Measurements from ENCODE around the gene PRR33. TPM values are rescaled to one million over a fixed set of nuclear protein-coding genes. Genes with fewer than 3 reads are reported as not detected.
A peak's percentile ranks its signal among the peaks of the same experiment; 100 is the strongest.

Gene PRR33
- total and polyA plus RNA-seq, 8 donors, result not detected

DNA sequence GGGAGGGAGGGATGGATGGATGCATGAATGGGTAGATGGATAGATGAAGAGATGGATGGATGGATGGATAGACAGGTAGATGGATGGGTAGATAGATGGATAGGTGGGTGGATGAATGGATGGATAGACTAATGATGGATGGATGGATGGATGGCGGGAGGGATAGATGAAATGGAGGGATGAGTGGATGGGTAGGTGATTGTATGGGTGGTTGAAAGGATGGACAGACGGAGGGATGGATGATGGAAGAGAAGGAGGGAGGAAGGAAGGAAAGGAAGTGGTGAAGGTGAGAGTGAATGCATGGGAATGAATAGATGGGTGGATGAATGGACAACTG lies 24.1 kb upstream of the PRR33 start:
- TF ChIP-seq, protein P1, sequence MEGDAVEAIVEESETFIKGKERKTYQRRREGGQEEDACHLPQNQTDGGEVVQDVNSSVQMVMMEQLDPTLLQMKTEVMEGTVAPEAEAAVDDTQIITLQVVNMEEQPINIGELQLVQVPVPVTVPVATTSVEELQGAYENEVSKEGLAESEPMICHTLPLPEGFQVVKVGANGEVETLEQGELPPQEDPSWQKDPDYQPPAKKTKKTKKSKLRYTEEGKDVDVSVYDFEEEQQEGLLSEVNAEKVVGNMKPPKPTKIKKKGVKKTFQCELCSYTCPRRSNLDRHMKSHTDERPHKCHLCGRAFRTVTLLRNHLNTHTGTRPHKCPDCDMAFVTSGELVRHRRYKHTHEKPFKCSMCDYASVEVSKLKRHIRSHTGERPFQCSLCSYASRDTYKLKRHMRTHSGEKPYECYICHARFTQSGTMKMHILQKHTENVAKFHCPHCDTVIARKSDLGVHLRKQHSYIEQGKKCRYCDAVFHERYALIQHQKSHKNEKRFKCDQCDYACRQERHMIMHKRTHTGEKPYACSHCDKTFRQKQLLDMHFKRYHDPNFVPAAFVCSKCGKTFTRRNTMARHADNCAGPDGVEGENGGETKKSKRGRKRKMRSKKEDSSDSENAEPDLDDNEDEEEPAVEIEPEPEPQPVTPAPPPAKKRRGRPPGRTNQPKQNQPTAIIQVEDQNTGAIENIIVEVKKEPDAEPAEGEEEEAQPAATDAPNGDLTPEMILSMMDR (IDR thresholded peaks at IDR 0.05), result no peak
- WGBS, 2 donors, result 90 to 94% methylated on average over 2 of the region's 2 CpGs
- DNase-seq (no peak), FAIRE-seq (no peak), ATAC-seq (no peak)
- intact Hi-C loops (cut with DNase I), result loop anchor here (1.0 kb wide), 1 partner anchor 22 kb away; no protein-coding TSS in a partner anchor
- H3K4me3 ChIP-seq, result no peak overlapping the region
- H3K27me3 ChIP-seq, result no peaks in the 10 kb centered on the region
- no peaks in the 10 kb centered on the region for H3K4me1 ChIP-seq
- no peak overlapping the region for H3K27ac ChIP-seq
- H3K36me3 ChIP-seq, result no peaks in the 10 kb centered on the region
- H3K9me3 ChIP-seq, result no peaks in the 10 kb centered on the region

DNA sequence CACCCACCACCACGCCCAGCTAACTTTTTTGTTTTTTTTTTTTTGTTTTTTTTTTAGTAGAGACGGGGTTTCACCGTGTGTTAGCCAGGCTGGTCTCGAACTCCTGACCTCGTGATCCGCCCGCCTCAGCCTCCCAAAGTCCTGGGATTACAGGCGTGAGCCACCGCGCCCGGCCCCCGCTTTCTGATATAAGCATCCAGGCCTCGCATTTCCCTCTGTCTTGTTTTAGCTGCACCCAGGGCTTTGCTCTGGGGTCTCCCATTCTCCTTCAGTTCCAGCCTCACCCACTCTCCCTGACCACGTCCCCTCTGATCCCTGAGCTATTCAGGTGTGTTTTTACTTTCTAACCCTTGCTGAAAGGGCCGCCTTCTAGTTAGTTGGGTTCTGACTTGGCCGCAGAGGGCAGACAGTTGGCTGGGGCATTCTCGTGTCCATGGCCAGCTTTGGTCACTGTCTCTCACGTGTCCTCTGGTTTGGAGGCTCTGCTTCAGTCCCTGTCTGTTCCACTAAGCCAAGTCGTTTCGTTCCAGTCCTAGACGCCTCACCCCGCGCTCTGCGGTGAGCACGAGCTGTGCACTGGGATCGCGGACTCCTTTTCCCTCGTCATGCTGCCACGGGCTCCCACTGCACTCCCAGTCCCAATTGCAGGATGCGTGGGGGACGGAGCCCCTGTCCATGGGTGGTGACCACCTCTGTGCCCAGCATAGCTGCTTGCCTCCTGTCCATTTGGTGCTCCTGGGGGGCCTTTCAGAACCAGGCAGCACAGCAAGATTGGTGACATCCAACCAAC lies 21.8 kb upstream of the PRR33 start:
- ATAC-seq (no peak), FAIRE-seq (no peak), DNase-seq (no peak)
- H3K4me1 ChIP-seq, result no peaks in the 10 kb centered on the region
- intact Hi-C loops (cut with DNase I), result no loop called here
- no peak overlapping the region for H3K27ac ChIP-seq
- TF ChIP-seq, protein P1 (IDR thresholded peaks at IDR 0.05), result no peak
- no peak overlapping the region for H3K4me3 ChIP-seq
- WGBS, 2 donors, result 85 to 93% methylated on average over 31 of the region's 31 CpGs
- no peaks in the 10 kb centered on the region for H3K27me3 ChIP-seq
- no peaks in the 10 kb centered on the region for H3K36me3 ChIP-seq
- H3K9me3 ChIP-seq, result no peaks in the 10 kb centered on the region

DNA sequence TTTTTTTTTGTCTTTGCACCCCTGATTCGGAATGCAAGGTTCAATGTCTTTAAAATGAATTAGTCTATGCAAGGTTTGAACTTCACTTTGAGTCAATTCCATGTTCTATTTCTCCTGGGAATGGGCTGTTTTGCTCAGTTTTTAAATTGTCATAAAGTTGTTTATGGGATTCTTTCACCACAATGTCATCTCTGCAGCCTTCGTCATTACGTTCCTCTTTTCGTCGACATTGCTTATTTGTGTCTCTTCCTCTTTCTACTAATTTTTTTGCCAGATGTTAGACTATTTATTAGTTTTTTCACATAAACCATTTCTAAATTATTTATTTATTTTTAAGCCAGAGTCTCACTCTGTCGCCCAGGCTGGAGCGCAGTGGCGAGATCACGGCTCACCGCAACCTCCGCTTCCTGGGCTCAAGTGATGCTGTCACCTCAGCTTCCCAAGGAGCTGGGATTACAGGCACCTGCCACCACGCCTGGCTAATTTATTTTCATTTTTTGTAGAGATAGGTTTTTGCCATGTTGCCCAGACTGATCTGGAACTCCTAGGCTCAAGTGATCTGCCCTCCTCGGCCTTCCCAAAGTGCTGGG lies 20.7 kb upstream of the PRR33 start:
- 82 to 92% methylated on average over 13 of the region's 13 CpGs for WGBS, 2 donors
- Histone ChIP-seq H3K36me3 (no peaks in the 10 kb centered on the region), H3K9me3 (no peaks in the 10 kb centered on the region), H3K27ac (no peak overlapping the region), H3K4me3 (no peak overlapping the region), H3K27me3 (no peaks in the 10 kb centered on the region), H3K4me1 (no peaks in the 10 kb centered on the region)
- DNase-seq (no peak), FAIRE-seq (no peak), ATAC-seq (no peak)
- TF ChIP-seq, protein P1 (IDR thresholded peaks at IDR 0.05), result no peak
- intact Hi-C loops (cut with DNase I), result no loop called here

GRCh38 chr11:1909524-1909923 lies 17.8 kb upstream of the PRR33 start:
- WGBS, 2 donors, result 78 to 85% methylated on average over 7 of the region's 7 CpGs
- Histone ChIP-seq H3K4me1 (no peaks in the 10 kb centered on the region), H3K27me3 (no peaks in the 10 kb centered on the region), H3K36me3 (no peaks in the 10 kb centered on the region), H3K9me3 (no peaks in the 10 kb centered on the region), H3K4me3 (no peak overlapping the region), H3K27ac (no peak overlapping the region)
- no peak for FAIRE-seq
- TF ChIP-seq, protein P1 (IDR thresholded peaks at IDR 0.05), result no peak
- no peak for ATAC-seq
- no peak for DNase-seq
- intact Hi-C loops (cut with DNase I), result no loop called here

- H3K4me3 ChIP-seq, result no peak overlapping the region
- ATAC-seq (peak in 1 of 4 donors; percentile 23), DNase-seq (no peak), FAIRE-seq (no peak)
- H3K27me3 ChIP-seq, result no peaks in the 10 kb centered on the region
- no peaks in the 10 kb centered on the region for H3K36me3 ChIP-seq
- H3K4me1 ChIP-seq, result no peaks in the 10 kb centered on the region
- intact Hi-C loops (cut with DNase I), result no loop called here
- H3K27ac ChIP-seq, result peak overlapping the region in 1 of 4 donors; percentile 27
- 51 to 64% methylated on average over 9 of the region's 9 CpGs for WGBS, 2 donors
- H3K9me3 ChIP-seq, result no peaks in the 10 kb centered on the region
- TF ChIP-seq, protein P1 (IDR thresholded peaks at IDR 0.05), result no peak
Measured at GRCh38 chr11:1908618-1909017, 16.9 kb upstream of the PRR33 start.
